SK-N-SH (cell line): Measurements from ENCODE around the gene ARHGAP26. TPM values are rescaled to one million over a fixed set of nuclear protein-coding genes. Genes with fewer than 3 reads are reported as not detected.

Source experiments
- CTCF ChIA-PET: fragments of 300-600, 350-600 bp; formaldehyde crosslinking; extraction: SDS; loops from one replicate; lab custom pipeline; 2021; lab: Yijun Ruan, JAX
- POLR2A ChIA-PET: fragments of 350-600 bp; sonication (Branson Sonifier 250); formaldehyde crosslinking; extraction: SDS; loops from one replicate; lab custom pipeline; 2020; ENCODE audit warnings: antibody characterized with exemption, inconsistent platforms; lab: Yijun Ruan, JAX
- DNase-seq: peaks from one replicate; pipeline ENCODE4 v3.0.0; 2012
- H2AFZ ChIP-seq: fragments of 200-600 bp; sonication (generic); 2 replicates; pipeline ENCODE4 v1.8.1; 2016; ENCODE audit warnings: antibody characterized with exemption, mild to moderate bottlenecking, low read depth
- H3F3A ChIP-seq: fragments of 200-600 bp; sonication (generic); replicated peaks from 2 replicates; pipeline ENCODE3; 2016; ENCODE audit warnings: antibody characterized with exemption, mild to moderate bottlenecking; ENCODE audit not compliant: insufficient read depth
- H3K27ac ChIP-seq, 2 experiments: fragments of 200-500 bp in 1 of 2; fragments of 200-600 bp in 1 of 2; sonication (Bioruptor generic) in 1 of 2; sonication (generic), shearing (Covaris generic) in 1 of 2; 2 replicates each; pipeline versions ENCODE4 v1.5.1 to v1.6.1; 2014 to 2016; ENCODE audit warnings: low read depth in 2 of 2, inconsistent platforms in 1 of 2, low read length in 1 of 2, mild to moderate bottlenecking in 1 of 2, mixed read lengths in 1 of 2
- H3K27me3 ChIP-seq: fragments of 200-600 bp; sonication (generic), shearing (Covaris generic); 2 replicates; pipeline ENCODE4 v1.6.1; 2016; ENCODE audit warnings: mixed run types; ENCODE audit not compliant: insufficient read depth
- H3K36me3 ChIP-seq, 2 experiments: fragments of 200-500 bp in 1 of 2; fragments of 200-600 bp in 1 of 2; sonication (Bioruptor generic) in 1 of 2; sonication (generic) in 1 of 2; replicated peaks in 1 of 2; 2 replicates each; pipeline versions ENCODE3 to v1.5.1; 2014 to 2016; ENCODE audit warnings: low read length in 1 of 2, mild to moderate bottlenecking in 1 of 2; ENCODE audit not compliant: insufficient read depth in 2 of 2, control insufficient read depth in 1 of 2
- H3K4me1 ChIP-seq, 2 experiments: fragments of 200-500 bp in 1 of 2; fragments of 200-600 bp in 1 of 2; sonication (Bioruptor generic) in 1 of 2; sonication (generic), shearing (Covaris generic) in 1 of 2; 2 replicates each; pipeline versions ENCODE4 v1.5.1 to v1.6.1; 2014 to 2016; ENCODE audit warnings: low read depth in 1 of 2, low read length in 1 of 2, mixed run types in 1 of 2; ENCODE audit not compliant: insufficient read depth in 2 of 2, control insufficient read depth in 1 of 2
- H3K4me2 ChIP-seq: fragments of 200-600 bp; sonication (generic), shearing (Covaris generic); 2 replicates; pipeline ENCODE4 v1.6.1; 2017; ENCODE audit warnings: mixed run types
- H3K4me3 ChIP-seq, 2 experiments: fragments of 200-500 bp in 1 of 2; fragments of 200-600 bp in 1 of 2; sonication (Bioruptor generic) in 1 of 2; sonication (generic), shearing (Covaris generic) in 1 of 2; 2 replicates each; pipeline versions ENCODE4 v1.5.1 to v1.8.1; 2014 to 2016; ENCODE audit warnings: low read depth in 2 of 2, inconsistent platforms in 1 of 2, low read length in 1 of 2, mild to moderate bottlenecking in 1 of 2, mixed read lengths in 1 of 2, moderate library complexity in 1 of 2
- H3K79me2 ChIP-seq: fragments of 200-600 bp; sonication (generic); 2 replicates; pipeline ENCODE4 v1.8.1; 2017; ENCODE audit warnings: mild to moderate bottlenecking; ENCODE audit not compliant: insufficient read depth
- H3K9ac ChIP-seq: fragments of 200-600 bp; sonication (generic); 2 replicates; pipeline ENCODE4 v1.6.1; 2017; ENCODE audit warnings: mixed run types
- H3K9me2 ChIP-seq: fragments of 200-600 bp; sonication (generic); 2 replicates; pipeline ENCODE4 v1.6.1; 2017; ENCODE audit warnings: mixed run types
- H3K9me3 ChIP-seq: fragments of 200-600 bp; sonication (generic); 2 replicates; pipeline ENCODE4 v1.6.1; 2017; ENCODE audit warnings: mixed run types, mild to moderate bottlenecking, moderate library complexity
- H4K20me1 ChIP-seq: fragments of 200-600 bp; sonication (generic); 2 replicates; pipeline ENCODE4 v1.6.1; 2017; ENCODE audit warnings: mild to moderate bottlenecking, mixed run types; ENCODE audit not compliant: insufficient read depth
- CHD2 ChIP-seq: fragments of 150-350 bp; IDR thresholded peaks from 2 replicates; pipeline ENCODE4 v1.6.1; 2018; ENCODE audit warnings: low read length; ENCODE audit not compliant: partially characterized antibody
- EP300 ChIP-seq, 2 experiments: IDR thresholded peaks; 2 replicates each; pipeline versions ENCODE4 v1.4.0 to v1.6.1; 2012; ENCODE audit warnings: borderline replicate concordance in 1 of 2, low read depth in 1 of 2, low read length in 1 of 2
- EZH2phosphoT487 ChIP-seq: fragments of 200-600 bp; sonication (generic); IDR thresholded peaks from 2 replicates; pipeline ENCODE4 v1.6.1; 2017; ENCODE audit warnings: low read depth, mixed run types, mild to moderate bottlenecking, antibody characterized with exemption, moderate library complexity, borderline replicate concordance
- FOXM1 ChIP-seq: IDR thresholded peaks from 2 replicates; pipeline ENCODE4 v1.4.0; 2012; ENCODE audit warnings: low read depth, mild to moderate bottlenecking
- GABPA ChIP-seq: IDR thresholded peaks from 2 replicates; pipeline ENCODE4 v1.4.0; 2012; ENCODE audit warnings: low read depth, mild to moderate bottlenecking
- GATA2 ChIP-seq: sonication (generic); formaldehyde crosslinking; IDR thresholded peaks from 2 replicates; pipeline ENCODE4 v1.5.0; 2020; ENCODE audit warnings: mild to moderate bottlenecking, missing genetic modification reagents
- MEF2A ChIP-seq: IDR thresholded peaks from 2 replicates; pipeline ENCODE4 v1.4.0; 2012; ENCODE audit warnings: low read depth, borderline replicate concordance
- MXI1 ChIP-seq: IDR thresholded peaks from 2 replicates; pipeline ENCODE4 v1.6.1; 2012; ENCODE audit warnings: mild to moderate bottlenecking, low read depth, low read length, improper control_type of control experiment
- NFIC ChIP-seq: IDR thresholded peaks from 2 replicates; pipeline ENCODE4 v1.4.0; 2012; ENCODE audit warnings: borderline replicate concordance
- NRF1 ChIP-seq: IDR thresholded peaks from 2 replicates; pipeline ENCODE4 v1.6.1; 2012; ENCODE audit warnings: low read depth, mild to moderate bottlenecking, low read length
- RAD21 ChIP-seq: IDR thresholded peaks from 2 replicates; pipeline ENCODE4 v1.6.1; 2012; ENCODE audit warnings: mild to moderate bottlenecking, low read length
- RFX5 ChIP-seq: IDR thresholded peaks from 2 replicates; pipeline ENCODE4 v1.6.1; 2012; ENCODE audit warnings: mild to moderate bottlenecking, improper control_type of control experiment, low read length
- RXRA ChIP-seq: IDR thresholded peaks from 2 replicates; pipeline ENCODE4 v1.4.0; 2012; ENCODE audit warnings: low read depth, mild to moderate bottlenecking, borderline replicate concordance
- SIN3A ChIP-seq: IDR thresholded peaks from 2 replicates; pipeline ENCODE4 v1.6.1; 2012; ENCODE audit warnings: low read depth, mild to moderate bottlenecking, low read length, moderate library complexity, borderline replicate concordance
- SMC3 ChIP-seq: IDR thresholded peaks from 2 replicates; pipeline ENCODE4 v1.6.1; 2012; ENCODE audit warnings: low read depth, low read length, improper control_type of control experiment
- TCF12 ChIP-seq: IDR thresholded peaks from 2 replicates; pipeline ENCODE4 v1.4.0; 2012
- TEAD4 ChIP-seq: IDR thresholded peaks from 2 replicates; pipeline ENCODE4 v1.4.0; 2012; ENCODE audit warnings: mild to moderate bottlenecking, borderline replicate concordance; ENCODE audit not compliant: insufficient read depth
- YY1 ChIP-seq: IDR thresholded peaks from 2 replicates; pipeline ENCODE4 v1.4.0; 2012; ENCODE audit warnings: low read depth, mild to moderate bottlenecking
- WGBS: methylation state at CpG from one replicate; pipeline ENCODE4 v1.1.6; 2017; ENCODE audit warnings: low lambda C conversion rate; 5-methylcytosine and 5-hydroxymethylcytosine counted together
- polyA plus RNA-seq, 3 experiments: library from polyadenylated mRNA; depleted of rRNA; stranded (reverse); fragments of >200 nt; gene quantifications; 2 replicates each; pipeline ENCODE4 v1.2.3, GENCODE V29; 2012
- TF ChIP-seq, protein P1 (sequence below): fragments of 150-350 bp; IDR thresholded peaks from 2 replicates; pipeline ENCODE4 v1.6.1; 2017; ENCODE audit warnings: antibody characterized with exemption, low read length, low read depth, borderline replicate concordance
- TF ChIP-seq, protein P2 (sequence below): fragments of 150-350 bp; IDR thresholded peaks from 2 replicates; pipeline ENCODE4 v1.6.1; 2016; ENCODE audit warnings: mild to moderate bottlenecking, low read depth, low read length
- TF ChIP-seq, protein P3 (sequence below): IDR thresholded peaks from 2 replicates; pipeline ENCODE4 v1.6.1; 2012; ENCODE audit warnings: mild to moderate bottlenecking, low read depth, low read length, moderate library complexity
- TF ChIP-seq, protein P4 (sequence below): IDR thresholded peaks from 2 replicates; pipeline ENCODE4 v1.4.0; 2012; ENCODE audit warnings: low read depth
- TF ChIP-seq, protein P5 (sequence below): IDR thresholded peaks from 2 replicates; pipeline ENCODE4 v1.4.0; 2012; ENCODE audit warnings: low read depth, borderline replicate concordance
- TF ChIP-seq, protein P6 (sequence below): IDR thresholded peaks from 2 replicates; pipeline ENCODE4 v1.4.0; 2012; ENCODE audit warnings: low read depth, borderline replicate concordance

The ARHGAP26 gene
- polyA plus RNA-seq, 1 of the 3 experiments (the other 2 are of a cell fraction), result 6.1 TPM

DNA sequence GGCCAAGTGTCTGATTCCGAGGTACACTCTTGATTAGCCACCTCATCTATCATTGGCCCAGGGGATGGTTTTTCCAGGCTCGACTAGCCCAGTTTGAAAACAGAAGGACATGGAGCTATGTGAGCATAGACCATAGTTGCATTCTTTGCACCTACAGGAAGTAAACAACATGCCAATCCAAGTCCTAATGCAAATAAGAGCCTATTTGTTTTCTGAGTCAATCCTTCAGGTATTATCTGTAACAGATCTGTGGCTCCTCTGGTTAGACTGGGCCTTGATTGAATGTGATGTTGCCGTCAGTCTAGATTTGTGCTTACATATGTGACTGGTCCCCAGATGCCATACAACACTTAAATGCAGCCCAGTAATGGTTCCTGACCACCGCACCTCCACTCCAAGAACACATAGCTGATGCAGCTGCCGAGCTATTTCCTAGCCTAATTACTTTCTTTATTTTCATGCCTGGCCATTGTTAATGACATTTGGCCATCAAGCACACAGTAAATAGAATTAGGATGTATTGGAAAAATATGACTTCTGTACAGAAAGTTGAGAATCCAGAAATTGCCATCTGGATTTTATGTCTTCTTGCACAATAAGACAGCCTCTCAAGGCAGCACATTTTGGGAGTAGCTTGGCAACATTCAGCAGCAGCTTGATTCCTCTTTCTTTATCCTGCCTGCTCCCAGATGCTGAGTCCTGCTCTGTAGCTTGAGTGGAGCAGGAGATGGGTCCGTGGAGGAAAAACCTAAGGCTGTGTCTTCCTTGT lies 29.5 kb upstream of the ARHGAP26 start:
- Histone ChIP-seq H3K79me2 (no peaks in the 10 kb centered on the region), H3K9me3 (no peaks in the 10 kb centered on the region), H3K27me3 (no peaks in the 10 kb centered on the region), H2AFZ (no peak overlapping the region), H3K36me3 (no peaks in the 10 kb centered on the region), H3K4me2 (no peak overlapping the region), H3K9ac (no peak overlapping the region), H3K27ac (peak overlapping the region; percentile 47 to 88; a peak in 3 of 4 replicates), H3K9me2 (no peaks in the 10 kb centered on the region), H4K20me1 (no peaks in the 10 kb centered on the region), H3F3A (peaks cover 5% of the 10 kb centered on the region), H3K4me1 (peaks cover 14 to 23% of the 10 kb centered on the region in 2 experiments), H3K4me3 (no peak overlapping the region)
- CTCF ChIA-PET, result interaction anchor here (0.7 to 29.7 kb wide), 8 partner anchors 8 to 181 kb away, joined by 3 to 472 read pairs (median 4); no protein-coding TSS in a partner anchor
- POLR2A ChIA-PET, result interaction anchor here (0.7 kb wide), 1 partner anchor 17 kb away, joined by 4 read pairs; no protein-coding TSS in a partner anchor
- WGBS, result 48% methylated on average over 6 of the region's 6 CpGs
- no peak for DNase-seq
- TF ChIP-seq, protein P1, sequence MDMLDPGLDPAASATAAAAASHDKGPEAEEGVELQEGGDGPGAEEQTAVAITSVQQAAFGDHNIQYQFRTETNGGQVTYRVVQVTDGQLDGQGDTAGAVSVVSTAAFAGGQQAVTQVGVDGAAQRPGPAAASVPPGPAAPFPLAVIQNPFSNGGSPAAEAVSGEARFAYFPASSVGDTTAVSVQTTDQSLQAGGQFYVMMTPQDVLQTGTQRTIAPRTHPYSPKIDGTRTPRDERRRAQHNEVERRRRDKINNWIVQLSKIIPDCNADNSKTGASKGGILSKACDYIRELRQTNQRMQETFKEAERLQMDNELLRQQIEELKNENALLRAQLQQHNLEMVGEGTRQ, result no peak
- TF ChIP-seq NRF1, result no peak
- TF ChIP-seq GABPA, result no peak
- no peak for TF ChIP-seq EZH2phosphoT487
- TF ChIP-seq MXI1, result no peak
- TF ChIP-seq FOXM1, result peak; percentile 16; the same call in 1 of the 2 replicates
- peak; percentile 58; the same call in 1 of the 2 replicates for TF ChIP-seq TEAD4
- TF ChIP-seq SIN3A, result peak; percentile 73; the same call in 1 of the 2 replicates
- TF ChIP-seq, protein P2, sequence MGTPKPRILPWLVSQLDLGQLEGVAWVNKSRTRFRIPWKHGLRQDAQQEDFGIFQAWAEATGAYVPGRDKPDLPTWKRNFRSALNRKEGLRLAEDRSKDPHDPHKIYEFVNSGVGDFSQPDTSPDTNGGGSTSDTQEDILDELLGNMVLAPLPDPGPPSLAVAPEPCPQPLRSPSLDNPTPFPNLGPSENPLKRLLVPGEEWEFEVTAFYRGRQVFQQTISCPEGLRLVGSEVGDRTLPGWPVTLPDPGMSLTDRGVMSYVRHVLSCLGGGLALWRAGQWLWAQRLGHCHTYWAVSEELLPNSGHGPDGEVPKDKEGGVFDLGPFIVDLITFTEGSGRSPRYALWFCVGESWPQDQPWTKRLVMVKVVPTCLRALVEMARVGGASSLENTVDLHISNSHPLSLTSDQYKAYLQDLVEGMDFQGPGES, result no peak
- TF ChIP-seq, protein P3, sequence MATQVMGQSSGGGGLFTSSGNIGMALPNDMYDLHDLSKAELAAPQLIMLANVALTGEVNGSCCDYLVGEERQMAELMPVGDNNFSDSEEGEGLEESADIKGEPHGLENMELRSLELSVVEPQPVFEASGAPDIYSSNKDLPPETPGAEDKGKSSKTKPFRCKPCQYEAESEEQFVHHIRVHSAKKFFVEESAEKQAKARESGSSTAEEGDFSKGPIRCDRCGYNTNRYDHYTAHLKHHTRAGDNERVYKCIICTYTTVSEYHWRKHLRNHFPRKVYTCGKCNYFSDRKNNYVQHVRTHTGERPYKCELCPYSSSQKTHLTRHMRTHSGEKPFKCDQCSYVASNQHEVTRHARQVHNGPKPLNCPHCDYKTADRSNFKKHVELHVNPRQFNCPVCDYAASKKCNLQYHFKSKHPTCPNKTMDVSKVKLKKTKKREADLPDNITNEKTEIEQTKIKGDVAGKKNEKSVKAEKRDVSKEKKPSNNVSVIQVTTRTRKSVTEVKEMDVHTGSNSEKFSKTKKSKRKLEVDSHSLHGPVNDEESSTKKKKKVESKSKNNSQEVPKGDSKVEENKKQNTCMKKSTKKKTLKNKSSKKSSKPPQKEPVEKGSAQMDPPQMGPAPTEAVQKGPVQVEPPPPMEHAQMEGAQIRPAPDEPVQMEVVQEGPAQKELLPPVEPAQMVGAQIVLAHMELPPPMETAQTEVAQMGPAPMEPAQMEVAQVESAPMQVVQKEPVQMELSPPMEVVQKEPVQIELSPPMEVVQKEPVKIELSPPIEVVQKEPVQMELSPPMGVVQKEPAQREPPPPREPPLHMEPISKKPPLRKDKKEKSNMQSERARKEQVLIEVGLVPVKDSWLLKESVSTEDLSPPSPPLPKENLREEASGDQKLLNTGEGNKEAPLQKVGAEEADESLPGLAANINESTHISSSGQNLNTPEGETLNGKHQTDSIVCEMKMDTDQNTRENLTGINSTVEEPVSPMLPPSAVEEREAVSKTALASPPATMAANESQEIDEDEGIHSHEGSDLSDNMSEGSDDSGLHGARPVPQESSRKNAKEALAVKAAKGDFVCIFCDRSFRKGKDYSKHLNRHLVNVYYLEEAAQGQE, result no peak
- peak; percentile 93 for TF ChIP-seq TCF12
- TF ChIP-seq GATA2 (CRISPR knock-in tag), result no peak
- no peak for TF ChIP-seq RAD21
- no peak for TF ChIP-seq RXRA
- peak; percentile 34; the same call in 1 of the 2 replicates for TF ChIP-seq NFIC
- no peak for TF ChIP-seq RFX5
- TF ChIP-seq EP300 (IDR thresholded peaks at IDR 0.05; ENCODE audit: borderline replicate concordance in 1 of 2, low read depth in 1 of 2, low read length in 1 of 2), result peak; percentile 80 to 86
- TF ChIP-seq, protein P4, sequence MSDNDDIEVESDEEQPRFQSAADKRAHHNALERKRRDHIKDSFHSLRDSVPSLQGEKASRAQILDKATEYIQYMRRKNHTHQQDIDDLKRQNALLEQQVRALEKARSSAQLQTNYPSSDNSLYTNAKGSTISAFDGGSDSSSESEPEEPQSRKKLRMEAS, result no peak
- TF ChIP-seq, protein P5, sequence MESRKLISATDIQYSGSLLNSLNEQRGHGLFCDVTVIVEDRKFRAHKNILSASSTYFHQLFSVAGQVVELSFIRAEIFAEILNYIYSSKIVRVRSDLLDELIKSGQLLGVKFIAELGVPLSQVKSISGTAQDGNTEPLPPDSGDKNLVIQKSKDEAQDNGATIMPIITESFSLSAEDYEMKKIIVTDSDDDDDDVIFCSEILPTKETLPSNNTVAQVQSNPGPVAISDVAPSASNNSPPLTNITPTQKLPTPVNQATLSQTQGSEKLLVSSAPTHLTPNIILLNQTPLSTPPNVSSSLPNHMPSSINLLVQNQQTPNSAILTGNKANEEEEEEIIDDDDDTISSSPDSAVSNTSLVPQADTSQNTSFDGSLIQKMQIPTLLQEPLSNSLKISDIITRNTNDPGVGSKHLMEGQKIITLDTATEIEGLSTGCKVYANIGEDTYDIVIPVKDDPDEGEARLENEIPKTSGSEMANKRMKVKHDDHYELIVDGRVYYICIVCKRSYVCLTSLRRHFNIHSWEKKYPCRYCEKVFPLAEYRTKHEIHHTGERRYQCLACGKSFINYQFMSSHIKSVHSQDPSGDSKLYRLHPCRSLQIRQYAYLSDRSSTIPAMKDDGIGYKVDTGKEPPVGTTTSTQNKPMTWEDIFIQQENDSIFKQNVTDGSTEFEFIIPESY, result no peak
- no peak for TF ChIP-seq YY1
- TF ChIP-seq, protein P6, sequence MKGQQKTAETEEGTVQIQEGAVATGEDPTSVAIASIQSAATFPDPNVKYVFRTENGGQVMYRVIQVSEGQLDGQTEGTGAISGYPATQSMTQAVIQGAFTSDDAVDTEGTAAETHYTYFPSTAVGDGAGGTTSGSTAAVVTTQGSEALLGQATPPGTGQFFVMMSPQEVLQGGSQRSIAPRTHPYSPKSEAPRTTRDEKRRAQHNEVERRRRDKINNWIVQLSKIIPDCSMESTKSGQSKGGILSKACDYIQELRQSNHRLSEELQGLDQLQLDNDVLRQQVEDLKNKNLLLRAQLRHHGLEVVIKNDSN, result no peak
- TF ChIP-seq MEF2A, result no peak
- TF ChIP-seq CHD2, result no peak
- no peak for TF ChIP-seq SMC3
